Astrocyte of the spinal cord (primary cell): ENCODE measurements around the gene FRY.

ENCODE experiments used
- DNase-seq: peaks from one replicate; pipeline ENCODE4 v3.0.0; 2011; ENCODE audit warnings: low read depth, low spot score
- H3K4me3 ChIP-seq: 2 replicates; pipeline ENCODE4 v1.5.1; 2011; ENCODE audit warnings: low read depth, mild to moderate bottlenecking, low read length, moderate library complexity
- CTCF ChIP-seq: IDR thresholded peaks from 2 replicates; pipeline ENCODE4 v1.5.1; 2012; ENCODE audit warnings: low read depth, mild to moderate bottlenecking, low read length, inconsistent platforms
- in situ Hi-C: cut with HindIII; loops from 2 replicates; pipeline ENCODE4 v1.10.0; 2017; ENCODE audit warnings: low sequenced_read_pairs

FRY gene

GRCh38 chr13:32135655-32136054, 104.1 kb downstream of the FRY start:
- DNase-seq = peak; percentile 67
- no peak overlapping the region for H3K4me3 ChIP-seq
- in situ Hi-C loops = no loop called here
- TF ChIP-seq CTCF = no peak

- DNase-seq = no peak
- H3K4me3 ChIP-seq = no peak overlapping the region
- in situ Hi-C loops = no loop called here
- TF ChIP-seq CTCF = no peak
Observed at GRCh38 chr13:32136061-32136460, 104.5 kb downstream of the FRY start.

- H3K4me3 ChIP-seq = no peak overlapping the region
- TF ChIP-seq CTCF = no peak
- DNase-seq = no peak
- in situ Hi-C loops = no loop called here
Observed at GRCh38 chr13:32136716-32137115, 105.1 kb downstream of the FRY start.

GRCh38 chr13:32139251-32139650, 107.7 kb downstream of the FRY start:
- no peak for DNase-seq

GRCh38 chr13:32140109-32140508, 108.5 kb downstream of the FRY start:
- H3K4me3 ChIP-seq = no peak overlapping the region
- in situ Hi-C loops = no loop called here
- no peak for DNase-seq
- no peak for TF ChIP-seq CTCF

More at GRCh38 chr13:32139251-32139650, 107.7 kb downstream of the FRY start:
- H3K4me3 ChIP-seq = no peak overlapping the region
- no peak for TF ChIP-seq CTCF
- in situ Hi-C loops = no loop called here

GRCh38 chr13:32141462-32141861, 109.9 kb downstream of the FRY start:
- TF ChIP-seq CTCF = no peak
- no peak for DNase-seq
- no peak overlapping the region for H3K4me3 ChIP-seq
- in situ Hi-C loops = no loop called here

- no peak overlapping the region for H3K4me3 ChIP-seq
- TF ChIP-seq CTCF = no peak
- no peak for DNase-seq
- in situ Hi-C loops = no loop called here
Observed at GRCh38 chr13:32142115-32142514, 110.5 kb downstream of the FRY start.
